Thyroid gland (tissue), 4 donors: ENCODE data around the gene FOXD2.

ENCODE experiments used
- CTCF ChIP-seq, 6 experiments: fragments of 200-600 bp in 3 of 6; fragments of 450-650 bp in 3 of 6; sonication (generic) in 3 of 6; IDR thresholded peaks; one replicate each; pipeline ENCODE4 v1.5.1; 2016 to 2019; ENCODE audit warnings: antibody characterized with exemption in 6 of 6, mild to moderate bottlenecking in 2 of 6, inconsistent platforms in 1 of 6, moderate library complexity in 1 of 6
- POLR2A ChIP-seq, 2 donors: fragments of 450-650 bp; IDR thresholded peaks; one replicate each; pipeline ENCODE4 v1.6.1; 2017; ENCODE audit warnings: antibody characterized with exemption in 2 of 2, mild to moderate bottlenecking in 2 of 2, moderate library complexity in 1 of 2

DNA sequence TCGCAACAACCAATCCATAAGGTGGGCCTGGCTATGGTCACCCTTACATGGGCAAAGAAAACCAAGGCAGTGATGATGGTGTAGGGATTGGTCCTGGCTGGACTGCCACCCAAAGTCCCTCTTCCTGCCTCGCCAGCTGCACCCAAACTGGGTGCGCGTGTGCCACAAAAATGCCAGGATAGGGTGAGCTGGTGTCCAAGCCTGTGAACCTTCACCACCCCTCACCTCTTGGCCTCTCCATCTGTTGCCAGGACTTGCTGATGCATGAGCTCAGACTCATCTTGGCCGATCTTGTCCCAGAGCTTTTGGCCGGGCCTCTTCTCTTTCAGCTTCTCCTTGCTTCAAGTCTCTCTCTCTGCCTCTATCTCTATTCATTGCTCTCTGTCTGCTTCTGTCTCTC is 41.8 kb downstream of the FOXD2 start:
- TF ChIP-seq CTCF (IDR thresholded peaks at IDR 0.05) = no peak
- TF ChIP-seq POLR2A (IDR thresholded peaks at IDR 0.05) = no peak
